GM19395 (cell line): ENCODE data around the gene MPZL3.

Experiments used
- ATAC-seq: cut with Tn5 transposase; IDR thresholded peaks from one replicate; pipeline ENCODE4 v1.9.1; 2021; ENCODE audit warnings: mild to moderate bottlenecking, moderate library complexity; ENCODE audit not compliant: unreplicated experiment

The MPZL3 gene

GRCh38 chr11:118233377-118233776, 18.8 kb downstream of the MPZL3 start:
- ATAC-seq, result no peak

DNA sequence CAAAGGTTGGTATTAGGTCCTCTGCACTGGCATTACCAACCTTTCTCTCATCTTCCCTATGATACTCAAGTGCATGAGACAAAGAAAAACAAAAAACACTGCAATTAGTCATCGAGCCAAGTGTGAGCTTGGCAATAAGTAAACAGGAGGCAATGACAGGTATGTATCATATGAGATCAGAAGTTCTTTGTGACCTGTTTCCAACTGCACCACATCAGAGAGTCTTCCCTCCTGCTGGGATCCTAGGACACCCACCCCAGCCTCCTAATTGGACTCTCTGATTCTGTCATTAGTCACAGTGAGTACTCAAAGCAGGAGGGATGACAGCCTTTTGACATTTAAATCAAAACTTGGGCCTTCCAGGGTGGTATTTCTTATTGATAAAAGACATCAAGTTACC, 19.5 kb downstream of the MPZL3 start:
- ATAC-seq, result no peak

GRCh38 chr11:118231461-118231860, 20.7 kb downstream of the MPZL3 start:
- no peak for ATAC-seq

DNA sequence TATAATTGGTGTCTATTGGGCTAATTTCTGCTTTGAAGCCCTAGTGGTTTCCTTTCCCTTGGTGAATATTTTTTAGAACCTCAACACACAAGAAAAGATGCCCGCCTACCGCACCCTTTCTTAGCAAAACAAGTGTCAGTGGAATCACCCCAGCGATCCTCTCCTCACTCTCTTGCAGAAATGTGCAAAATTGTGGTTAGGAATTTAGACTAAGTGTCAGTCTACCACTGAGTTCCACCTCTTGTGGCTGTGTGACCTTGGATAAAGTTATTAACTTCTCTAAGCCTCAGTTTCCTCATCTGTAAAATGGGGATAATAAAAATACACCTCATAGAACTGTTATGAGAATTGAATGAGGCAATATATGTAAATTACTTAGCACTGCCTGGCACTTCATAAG, 22.1 kb downstream of the MPZL3 start:
- no peak for ATAC-seq

DNA sequence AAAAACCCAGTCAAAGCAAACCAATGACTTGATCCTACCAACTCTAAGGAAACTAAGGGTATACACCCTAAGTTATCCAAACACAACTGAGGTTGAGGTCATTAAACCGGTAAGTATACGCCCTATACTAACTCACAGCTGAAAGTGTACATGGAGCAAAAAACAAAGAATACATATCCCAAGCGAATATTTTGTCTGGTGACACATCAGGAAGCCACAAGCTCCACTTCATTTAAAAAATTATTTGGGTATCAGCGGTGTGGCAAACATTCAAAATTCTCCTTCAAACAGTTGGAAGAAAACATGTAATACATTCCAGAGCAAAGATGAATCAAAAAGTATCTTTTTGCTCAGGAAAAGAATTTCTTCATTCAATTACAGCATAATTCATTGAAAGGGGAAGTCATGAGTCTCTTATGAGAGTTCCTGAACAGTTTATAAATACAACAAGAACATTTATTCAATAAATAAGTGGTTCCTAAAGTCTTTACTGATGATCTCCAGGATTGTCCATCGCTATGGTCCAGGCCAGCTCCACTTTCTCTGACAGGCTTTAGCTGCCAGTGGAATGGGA, 22.8 kb downstream of the MPZL3 start:
- no peak for ATAC-seq

GRCh38 chr11:118227865-118228785, 24.0 kb downstream of the MPZL3 start:
- peak; percentile 69 for ATAC-seq

- ATAC-seq, result no peak
Measured at GRCh38 chr11:118226781-118227180, 25.4 kb downstream of the MPZL3 start.

GRCh38 chr11:118226296-118226695, 25.9 kb downstream of the MPZL3 start:
- no peak for ATAC-seq

DNA sequence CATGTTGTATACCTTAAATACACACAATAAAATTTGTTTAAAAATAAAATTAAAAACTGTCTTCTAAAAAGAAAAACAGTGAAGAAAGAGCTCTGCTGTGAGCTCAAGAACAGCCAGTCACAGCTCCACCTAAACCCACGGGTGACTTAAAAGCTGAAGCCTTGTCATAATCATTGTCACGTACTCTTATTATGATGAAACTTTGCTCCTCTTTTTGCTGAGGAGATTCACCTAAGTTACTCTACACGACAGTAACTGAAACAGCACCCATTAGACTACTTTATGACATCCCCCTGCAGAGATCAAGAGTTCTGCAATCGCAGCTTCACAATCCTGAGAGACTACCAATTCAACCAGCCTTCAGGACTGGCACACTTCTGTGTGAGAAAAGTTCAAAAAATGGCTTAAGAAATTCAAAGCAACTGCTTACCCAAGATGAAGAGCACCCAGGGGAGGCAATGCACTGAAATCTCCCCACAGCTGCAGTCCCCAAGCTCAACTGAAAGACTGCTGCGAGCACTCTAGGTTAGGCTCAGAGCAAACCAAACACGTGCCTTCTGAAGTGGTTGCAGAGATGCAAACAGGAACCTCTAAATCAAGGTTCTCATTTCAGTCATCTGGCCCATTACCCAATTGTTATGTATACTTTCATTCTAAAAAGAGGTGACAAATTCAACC, 27.5 kb downstream of the MPZL3 start, which contains the start of gene JAML:
Gene JAML, minus strand, starts transcription at position 501 of the 678 bp plus-strand sequence. CDS start 10,145 bp downstream, outside the sequence.
- ATAC-seq, result peak; percentile 54

DNA sequence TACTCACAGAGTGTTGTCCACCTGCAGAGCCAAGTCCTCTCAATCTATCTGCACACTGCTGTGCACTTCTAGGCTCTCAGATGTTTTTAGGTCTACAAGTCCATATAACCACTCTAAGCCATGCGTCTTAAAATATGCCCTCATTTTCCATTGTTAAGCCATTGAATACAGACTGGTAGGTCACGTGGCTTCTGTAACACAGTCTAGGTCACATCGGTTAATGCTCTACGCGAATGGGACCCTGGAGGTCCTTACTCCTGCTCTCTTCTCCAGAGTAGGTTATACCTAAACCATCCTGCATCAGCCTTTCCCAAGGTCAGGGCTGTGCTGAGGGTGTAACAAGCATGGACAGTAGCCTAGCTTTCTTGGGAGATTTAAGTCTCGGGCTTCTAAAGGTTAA, 28.2 kb downstream of the MPZL3 start:
- ATAC-seq, result no peak

GRCh38 chr11:118223570-118223969, 28.6 kb downstream of the MPZL3 start:
- no peak for ATAC-seq

DNA sequence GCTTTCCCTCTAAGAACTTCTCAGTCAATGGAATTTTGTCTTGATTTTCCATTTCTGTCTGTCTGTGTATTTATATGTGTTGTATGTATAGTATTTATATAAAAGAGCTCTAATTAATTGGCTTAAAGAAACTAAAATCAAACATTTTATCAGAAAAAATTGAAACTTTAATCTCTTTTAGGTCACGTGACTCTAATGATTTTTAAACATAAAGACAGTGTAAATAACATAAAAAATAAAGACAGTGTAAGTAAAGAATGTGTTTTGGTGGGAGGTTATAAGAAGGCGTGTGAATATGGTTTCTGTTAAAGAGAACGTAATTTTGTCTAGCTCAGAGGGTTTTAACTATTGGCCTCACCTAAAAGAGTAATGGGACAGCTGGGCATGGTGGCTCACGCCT, 29.7 kb downstream of the MPZL3 start:
- ATAC-seq, result no peak

GRCh38 chr11:118221419-118221818, 30.7 kb downstream of the MPZL3 start:
- no peak for ATAC-seq

DNA sequence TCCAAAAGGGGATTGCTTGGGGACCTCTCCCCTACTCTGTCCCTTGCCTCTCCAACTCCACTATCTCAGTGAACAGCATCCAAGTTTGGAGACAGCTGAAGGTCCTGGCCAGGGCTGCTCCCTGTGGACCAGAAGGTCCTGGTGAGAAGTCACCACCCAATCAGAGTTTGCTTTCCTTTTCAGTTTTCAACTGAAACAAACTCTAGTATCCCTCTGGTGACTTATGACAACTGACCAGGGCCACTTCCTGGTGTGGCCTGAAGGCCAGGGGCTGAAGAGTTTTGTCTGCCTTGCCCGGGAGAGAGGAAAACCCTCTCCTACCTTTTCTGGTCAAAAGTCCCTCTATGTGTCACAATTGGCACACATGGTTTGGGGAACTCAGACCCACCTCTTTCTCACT, 32.4 kb downstream of the MPZL3 start:
- no peak for ATAC-seq

DNA sequence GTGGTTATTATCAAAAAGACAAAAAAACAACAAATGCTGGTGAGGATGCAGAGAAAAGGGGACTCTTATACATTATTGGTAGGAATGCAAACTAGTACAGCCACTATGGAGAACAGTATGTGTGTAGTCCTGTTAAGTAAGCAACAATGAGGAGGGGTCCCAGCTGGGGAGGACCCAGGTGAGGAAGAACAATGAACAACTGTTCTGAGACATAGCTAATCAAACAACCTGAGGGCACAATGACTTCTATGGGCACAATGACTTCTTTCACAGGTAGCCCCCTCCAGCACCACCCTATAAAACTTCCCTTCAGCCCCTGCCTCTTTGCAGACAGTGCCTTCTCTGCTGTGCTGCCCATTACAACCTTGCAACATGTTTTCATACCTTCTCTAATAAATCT, 32.9 kb downstream of the MPZL3 start:
- no peak for ATAC-seq

DNA sequence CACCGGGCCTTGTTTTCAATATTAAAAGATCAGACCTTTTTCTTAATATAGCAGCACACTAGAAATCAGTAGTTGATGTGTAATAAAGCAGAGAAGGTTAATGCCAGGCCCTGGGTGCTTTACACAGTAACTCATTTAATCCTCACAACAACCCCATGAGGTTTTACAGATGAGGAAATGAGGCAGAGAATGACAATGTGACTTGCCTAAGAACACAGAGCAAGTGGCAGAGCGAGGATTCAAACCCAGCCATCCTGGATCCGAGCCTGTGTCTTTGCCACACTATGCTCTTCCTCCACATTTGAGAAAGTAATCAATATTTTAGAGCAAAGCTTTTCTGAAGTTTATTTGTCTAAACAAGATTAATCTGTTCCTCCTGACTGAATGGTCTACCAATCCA, 34.6 kb downstream of the MPZL3 start:
- no peak for ATAC-seq

- ATAC-seq, result no peak
Measured at GRCh38 chr11:118216621-118217481, 35.3 kb downstream of the MPZL3 start.

DNA sequence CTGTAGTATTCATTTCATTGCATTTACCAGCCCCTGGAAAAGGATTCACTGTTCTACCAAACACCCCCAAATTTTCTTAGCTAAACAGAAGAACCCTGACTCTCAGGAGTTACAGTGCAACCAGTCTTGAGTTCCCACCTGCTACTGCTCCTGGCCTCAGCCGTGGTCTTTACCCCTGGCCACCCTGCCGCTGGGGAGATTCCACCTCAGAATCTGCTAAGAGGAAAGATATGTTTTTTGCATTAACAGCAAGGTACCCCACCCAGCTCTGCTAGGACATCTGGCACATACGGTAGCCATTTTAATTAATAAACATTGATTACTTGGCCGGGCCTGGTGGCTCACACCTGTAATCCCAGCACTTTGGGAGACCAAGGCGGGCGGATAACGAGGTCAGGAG, 36.4 kb downstream of the MPZL3 start:
- ATAC-seq, result no peak

DNA sequence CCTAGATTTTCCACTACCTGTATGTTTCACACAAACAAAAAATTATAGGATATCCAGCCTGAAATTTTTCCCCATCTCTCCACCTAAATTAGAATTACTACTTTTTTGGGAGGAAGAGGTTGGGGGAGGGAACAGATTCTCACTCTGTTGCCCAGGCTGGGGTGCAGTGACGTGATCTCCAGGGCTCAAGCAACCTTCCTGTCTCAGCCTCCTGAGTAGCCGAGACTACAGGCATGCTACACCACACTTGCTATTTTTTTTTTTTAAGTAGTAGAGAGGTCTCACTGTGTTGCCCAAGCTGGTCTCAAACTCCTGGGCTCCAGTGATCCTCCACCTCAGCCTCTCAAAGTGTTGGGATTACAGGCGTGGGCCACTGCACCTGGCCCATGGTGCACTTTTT, 36.9 kb downstream of the MPZL3 start:
- ATAC-seq, result no peak

DNA sequence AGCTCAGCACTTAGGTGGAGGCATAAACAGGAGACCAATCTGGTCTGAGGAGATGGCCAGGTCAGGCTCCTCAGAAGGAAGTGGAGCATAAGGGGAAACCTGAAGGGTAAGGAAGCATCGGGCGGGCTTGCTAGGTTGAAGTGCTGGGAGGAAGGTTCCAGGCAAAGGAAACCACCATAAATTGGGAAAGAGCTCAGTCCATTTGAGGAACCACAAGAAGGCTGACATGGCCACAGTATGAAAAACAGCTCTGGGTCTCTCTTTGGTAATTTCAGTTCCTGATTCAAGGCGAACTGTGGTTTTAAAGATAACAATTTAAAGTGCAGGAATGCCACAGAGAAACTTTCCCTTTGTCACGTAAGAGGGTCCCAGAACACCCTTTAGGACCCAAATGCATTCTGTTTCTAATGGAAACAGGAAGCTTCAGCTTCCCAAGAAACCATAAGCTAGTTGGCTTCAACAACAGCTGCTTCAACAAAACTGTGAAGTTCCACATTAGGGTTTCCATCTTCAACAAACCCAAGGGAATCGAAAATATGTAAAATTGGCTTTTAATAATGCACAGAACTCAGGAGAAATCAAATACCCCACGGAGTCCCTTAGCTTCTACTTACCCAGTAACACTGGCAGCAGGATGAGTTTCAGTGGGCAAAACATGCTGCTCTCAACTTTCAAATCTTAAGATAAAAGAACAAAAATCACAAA, 37.8 kb downstream of the MPZL3 start:
- ATAC-seq, result no peak
